Retinal pigment epithelial cell (primary cell): Measurements from ENCODE around the gene CTDSP2.
"Not testable (repeated sequence)": the region's sequence is repeated elsewhere in the genome, so short reads cannot be mapped to it uniquely, and the experiment has no call there.

Source experiments
- DNase-seq: peaks from one replicate; pipeline ENCODE4 v3.0.0-alpha.2; 2010; ENCODE audit warnings: low read depth
- H3K4me3 ChIP-seq: 2 replicates; pipeline ENCODE4 v1.5.1; 2011; ENCODE audit warnings: mild to moderate bottlenecking, low read length, control low read depth, moderate library complexity
- TF ChIP-seq, protein P1 (sequence below): conservative IDR thresholded peaks from 2 replicates; pipeline ENCODE4 v1.5.1; 2011; ENCODE audit warnings: low read depth, low read length, control low read depth, inconsistent platforms

The CTDSP2 gene

DNA sequence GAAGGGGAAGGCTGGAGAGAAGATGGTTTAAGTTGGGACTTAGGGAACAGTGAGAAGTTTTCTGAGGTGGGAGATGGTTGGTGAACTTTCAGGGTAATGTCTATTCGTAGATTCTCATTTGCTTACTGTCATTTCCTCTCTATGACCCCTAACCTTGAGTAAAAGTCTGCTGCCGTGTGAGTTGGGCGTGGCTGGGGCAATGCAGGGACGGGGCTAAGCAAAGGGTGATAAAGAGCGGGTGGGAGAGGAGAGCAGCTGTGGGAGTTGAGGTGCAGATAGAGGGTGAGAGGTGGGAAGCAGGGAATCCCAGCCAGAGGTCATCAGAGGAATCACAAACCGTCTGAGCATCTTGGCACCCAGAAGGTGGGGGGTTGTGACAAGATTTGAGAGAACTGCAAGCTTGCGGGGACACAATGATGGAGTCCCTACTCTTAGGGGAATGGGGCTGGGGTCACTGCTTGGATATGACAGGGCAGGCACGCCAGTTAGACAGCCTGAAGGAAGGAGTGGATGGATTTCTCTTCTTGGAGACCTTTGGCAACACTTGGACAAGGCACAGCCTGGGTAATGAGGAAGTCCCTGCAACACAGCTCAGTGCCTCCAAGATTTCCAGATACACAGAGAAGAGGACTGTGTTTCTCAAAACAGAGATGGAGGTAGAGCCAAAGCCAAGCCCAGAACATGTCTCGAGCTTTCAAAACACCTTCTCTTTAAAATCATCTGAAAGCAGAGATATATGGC, 45.9 kb upstream of the CTDSP2 start:
- no peak for DNase-seq
- no peak overlapping the region for H3K4me3 ChIP-seq
- TF ChIP-seq, protein P1, sequence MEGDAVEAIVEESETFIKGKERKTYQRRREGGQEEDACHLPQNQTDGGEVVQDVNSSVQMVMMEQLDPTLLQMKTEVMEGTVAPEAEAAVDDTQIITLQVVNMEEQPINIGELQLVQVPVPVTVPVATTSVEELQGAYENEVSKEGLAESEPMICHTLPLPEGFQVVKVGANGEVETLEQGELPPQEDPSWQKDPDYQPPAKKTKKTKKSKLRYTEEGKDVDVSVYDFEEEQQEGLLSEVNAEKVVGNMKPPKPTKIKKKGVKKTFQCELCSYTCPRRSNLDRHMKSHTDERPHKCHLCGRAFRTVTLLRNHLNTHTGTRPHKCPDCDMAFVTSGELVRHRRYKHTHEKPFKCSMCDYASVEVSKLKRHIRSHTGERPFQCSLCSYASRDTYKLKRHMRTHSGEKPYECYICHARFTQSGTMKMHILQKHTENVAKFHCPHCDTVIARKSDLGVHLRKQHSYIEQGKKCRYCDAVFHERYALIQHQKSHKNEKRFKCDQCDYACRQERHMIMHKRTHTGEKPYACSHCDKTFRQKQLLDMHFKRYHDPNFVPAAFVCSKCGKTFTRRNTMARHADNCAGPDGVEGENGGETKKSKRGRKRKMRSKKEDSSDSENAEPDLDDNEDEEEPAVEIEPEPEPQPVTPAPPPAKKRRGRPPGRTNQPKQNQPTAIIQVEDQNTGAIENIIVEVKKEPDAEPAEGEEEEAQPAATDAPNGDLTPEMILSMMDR = no peak

DNA sequence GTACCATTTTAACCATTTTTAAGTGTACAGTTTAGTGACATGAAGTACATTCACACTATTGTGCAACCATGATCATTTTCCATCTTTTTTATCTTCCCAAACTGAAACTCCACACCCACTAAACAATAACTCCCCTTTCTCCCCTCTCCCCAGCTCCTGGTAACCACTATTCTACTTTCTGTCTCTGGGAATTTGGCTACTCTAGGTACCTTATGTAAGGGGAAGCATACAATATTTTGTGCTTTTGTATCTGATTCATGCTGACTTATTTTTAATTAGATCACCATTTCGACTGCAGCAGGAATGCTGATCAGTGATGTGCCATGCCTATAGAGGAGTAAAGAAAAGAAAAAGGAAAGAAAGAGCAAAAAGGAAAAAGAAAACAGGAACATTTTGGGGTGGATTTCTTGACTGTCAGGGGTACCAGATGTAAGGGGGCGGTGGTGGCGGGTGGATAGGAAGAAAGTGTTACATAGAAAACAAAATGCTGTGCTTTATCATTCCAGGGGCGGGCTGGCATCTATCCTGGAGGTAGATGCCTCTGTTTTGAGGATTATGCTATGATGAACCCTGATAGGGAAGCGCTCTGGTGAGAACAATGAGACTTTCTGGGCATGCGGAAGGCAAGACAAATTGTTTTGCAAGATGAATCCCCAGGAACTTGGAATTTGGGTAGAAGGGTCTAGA, 45.2 kb upstream of the CTDSP2 start:
- TF ChIP-seq, protein P1 = no peak
- no peak overlapping the region for H3K4me3 ChIP-seq
- no peak for DNase-seq

DNA sequence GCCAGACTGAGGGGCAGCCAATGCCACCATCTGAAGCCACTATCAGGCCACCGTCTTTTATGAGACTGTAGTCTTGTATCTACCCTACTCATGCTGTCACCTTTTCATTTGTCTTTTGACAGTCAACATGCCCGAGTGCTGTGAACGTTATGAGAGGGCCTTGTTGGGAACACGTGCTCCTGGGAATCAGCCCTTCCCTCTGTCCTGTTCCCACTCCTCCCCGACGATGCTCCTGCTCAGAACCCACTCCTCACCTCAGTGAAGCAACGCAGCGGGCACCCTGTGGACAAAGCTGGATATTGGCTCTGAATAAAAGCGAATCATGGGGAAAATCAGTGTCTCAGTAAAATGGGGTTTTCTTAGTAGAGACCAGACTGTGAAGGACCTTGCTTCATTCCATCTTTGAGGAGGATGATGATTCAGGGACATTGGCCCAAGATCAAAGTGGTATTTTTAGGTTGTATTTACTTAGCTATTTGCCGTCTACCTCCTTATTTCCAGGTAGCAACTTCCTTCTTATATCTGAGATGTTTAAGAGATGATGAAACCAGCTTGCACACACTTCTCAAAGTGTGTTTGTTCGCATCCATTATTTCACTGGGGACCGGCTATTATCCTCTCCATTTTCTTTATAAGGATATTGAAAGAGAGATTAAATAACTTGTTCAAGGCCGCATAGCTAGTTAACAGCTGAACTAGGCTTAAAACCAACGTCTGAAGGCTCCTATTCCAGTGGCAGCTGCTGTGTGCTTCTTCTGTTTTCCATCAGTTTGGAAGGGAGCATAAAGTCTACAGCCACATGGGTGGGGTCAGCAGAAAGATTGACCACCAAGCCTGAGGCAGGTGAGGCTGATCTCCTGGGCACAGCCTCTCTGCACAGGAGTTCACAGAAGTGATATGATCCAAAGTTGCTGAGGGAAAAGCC, 43.9 kb upstream of the CTDSP2 start:
- DNase-seq = no peak
- TF ChIP-seq, protein P1 = no peak
- no peak overlapping the region for H3K4me3 ChIP-seq

DNA sequence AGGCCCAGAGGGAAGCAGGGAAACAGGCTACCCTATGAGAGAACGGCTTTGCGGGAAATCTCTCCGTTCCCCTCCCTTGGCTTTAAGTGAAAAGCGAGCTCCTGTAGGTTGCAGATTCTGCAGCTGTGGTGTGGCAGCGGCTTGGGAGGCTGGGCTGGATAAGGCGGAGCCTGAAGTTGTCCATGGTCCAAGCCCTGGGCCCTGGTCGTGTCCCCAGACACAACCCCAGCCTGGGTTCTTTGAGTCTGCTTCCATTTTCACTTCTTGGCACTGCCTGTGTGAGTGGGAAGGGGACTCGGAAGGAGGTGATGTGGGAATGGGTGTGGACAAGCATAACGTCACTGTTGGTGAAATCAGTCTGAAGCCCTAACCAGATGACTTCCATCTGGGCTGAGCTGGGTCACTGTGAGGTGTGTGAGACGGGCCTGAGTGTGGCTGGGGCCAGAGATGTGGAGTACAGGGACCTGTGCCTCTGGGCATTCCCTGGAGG, 43.0 kb upstream of the CTDSP2 start:
- no peak for DNase-seq
- no peak overlapping the region for H3K4me3 ChIP-seq

DNA sequence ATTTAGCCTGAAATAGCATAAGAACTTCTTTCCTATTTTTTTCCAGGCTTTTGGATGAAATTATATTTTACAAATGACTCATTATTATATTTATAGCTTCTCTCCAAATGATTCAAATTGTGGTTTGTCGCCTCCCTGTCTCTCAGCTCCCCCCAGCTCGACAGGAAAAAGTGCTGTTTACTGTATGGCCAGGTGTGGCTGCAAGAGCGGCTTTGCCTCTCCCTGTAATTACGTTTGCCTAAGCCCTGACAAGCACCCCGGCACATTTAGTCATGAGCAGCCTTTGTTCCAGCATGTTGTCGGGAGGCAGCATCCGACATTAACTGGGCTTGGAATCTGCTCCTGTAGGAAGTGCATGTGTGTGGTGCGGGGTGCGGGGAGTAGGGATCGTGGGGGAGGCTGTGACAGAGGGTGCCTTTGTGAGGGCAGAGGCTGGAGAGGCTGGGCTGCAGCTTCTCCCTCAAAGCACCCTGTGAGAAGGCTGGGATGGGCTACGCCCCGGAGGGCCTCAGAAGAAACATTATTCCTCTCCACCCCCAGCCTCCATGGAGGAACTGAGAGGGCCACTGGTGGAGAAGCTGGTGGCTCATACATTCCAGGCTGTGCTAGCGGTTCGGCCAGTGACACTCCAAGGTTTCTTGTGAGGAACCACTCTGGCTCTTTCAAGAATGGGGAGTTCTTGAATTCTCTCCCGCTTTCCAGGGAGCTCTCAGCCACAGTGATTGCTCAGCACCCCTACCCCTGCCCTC, 42.1 kb upstream of the CTDSP2 start:
- TF ChIP-seq, protein P1 = no peak
- H3K4me3 ChIP-seq = no peak overlapping the region
- DNase-seq = no peak

More for the DNA sequence above, 43.0 kb upstream of the CTDSP2 start:
- TF ChIP-seq, protein P1 = no peak

DNA sequence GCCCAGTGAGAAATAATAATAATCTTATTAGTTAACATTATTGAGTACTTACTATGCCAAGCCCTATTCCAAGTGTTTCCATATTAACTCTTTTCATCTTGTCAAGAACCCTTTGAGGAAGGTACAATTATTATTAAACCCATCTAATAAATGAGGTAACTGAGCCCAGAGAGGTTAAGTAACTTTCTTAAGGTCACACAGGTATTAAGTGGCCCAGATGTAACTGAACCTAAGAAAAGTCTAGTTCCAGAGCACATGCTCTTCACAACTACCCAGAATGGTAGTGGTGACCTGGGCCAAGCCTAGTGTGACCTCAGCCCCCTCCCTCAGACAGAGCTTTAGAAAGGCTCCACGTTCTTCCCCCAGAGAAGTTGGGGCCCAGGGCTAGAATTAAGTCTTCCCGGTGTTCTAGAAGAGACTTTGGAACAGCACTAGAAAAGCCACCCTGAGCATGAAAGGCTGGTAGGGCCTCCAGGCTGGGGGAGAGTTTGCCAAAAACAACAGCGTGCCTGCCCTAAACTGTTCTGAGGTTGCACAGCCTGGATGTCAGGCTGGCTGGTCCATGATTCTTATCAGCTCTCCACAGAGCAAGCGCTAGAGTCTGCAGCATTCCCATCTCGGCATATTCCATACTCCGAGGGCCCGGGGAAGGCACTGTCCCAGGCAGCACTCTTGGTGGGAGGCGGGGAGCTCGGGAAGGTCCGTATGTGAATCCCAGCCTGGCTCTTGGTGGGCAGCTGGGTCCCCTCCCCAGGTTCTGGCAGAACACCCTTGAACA, 41.3 kb upstream of the CTDSP2 start:
- H3K4me3 ChIP-seq = no peak overlapping the region
- DNase-seq = no peak
- TF ChIP-seq, protein P1 = no peak

DNA sequence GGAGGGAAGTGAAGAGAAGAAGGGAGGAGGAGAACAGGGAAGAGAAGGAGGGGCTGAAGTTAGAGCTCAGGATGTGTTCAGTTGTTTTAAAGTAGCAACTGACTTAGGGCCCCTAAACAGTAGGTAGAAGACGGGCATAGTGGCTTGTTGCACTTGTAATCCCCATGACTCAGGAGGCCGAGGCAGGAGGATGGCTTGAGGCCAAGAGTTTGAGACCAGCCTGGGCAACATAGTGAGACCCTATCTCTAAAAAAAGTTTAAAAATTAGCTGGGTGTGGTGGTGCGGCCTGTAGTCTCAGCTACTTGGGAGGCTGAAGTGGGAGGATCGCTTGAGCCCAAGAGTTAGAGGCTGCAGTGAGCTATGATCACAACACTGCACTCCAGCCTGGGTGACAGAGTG, 40.4 kb upstream of the CTDSP2 start:
- not testable (repeated sequence) for H3K4me3 ChIP-seq, DNase-seq
